ENCODE data around the gene SEL1L2. TPM values are rescaled to one million over a fixed set of nuclear protein-coding genes. Genes with fewer than 3 reads are reported as not detected.
A peak's percentile ranks its signal among the peaks of the same experiment; 100 is the strongest.

The SEL1L2 gene
- total RNA-seq, 1 donor from 2014 or later = 1.4 TPM

GRCh38 chr20:13852306-13852705, 138.1 kb downstream of the SEL1L2 start:
- Histone ChIP-seq H3K27ac (replicated peaks) (no peak overlapping the region), H3K4me3 (no peak overlapping the region), H3K4me1 (peaks cover 17% of the 10 kb centered on the region), H3K9me3 (replicated peaks) (no peaks in the 10 kb centered on the region), H3K27me3 (ENCODE audit: low read depth) (no peaks in the 10 kb centered on the region), H3K36me3 (no peaks in the 10 kb centered on the region)
- TF ChIP-seq CTCF (IDR thresholded peaks at IDR 0.05; ENCODE audit: borderline replicate concordance) = no peak
- no peak for DNase-seq
- intact Hi-C loops (cut with micrococcal nuclease) = no loop called here

DNA sequence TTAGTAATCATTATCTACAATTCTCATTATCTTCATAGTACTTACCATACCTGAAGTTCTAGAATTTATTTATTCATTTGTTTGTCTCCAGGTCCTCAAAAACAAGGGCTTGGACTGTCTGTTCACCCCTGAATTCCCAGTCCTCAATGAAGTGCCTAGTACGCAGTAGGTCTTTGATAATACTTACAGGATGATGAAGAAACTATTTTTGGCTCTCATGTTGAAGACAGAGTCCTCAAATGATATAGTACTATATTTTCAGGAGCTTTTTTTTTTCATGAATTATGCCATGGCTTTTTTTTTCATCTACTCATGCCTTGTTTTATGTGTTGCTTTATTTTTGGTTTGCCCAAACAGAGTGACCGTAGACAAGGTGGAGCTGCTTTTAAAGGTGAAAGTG, 139.1 kb downstream of the SEL1L2 start:
- peak overlapping the region; percentile 29 for H3K27ac ChIP-seq (replicated peaks)
- peaks cover 10% of the 10 kb centered on the region for H3K4me1 ChIP-seq
- H3K9me3 ChIP-seq (replicated peaks) = no peaks in the 10 kb centered on the region
- TF ChIP-seq CTCF (IDR thresholded peaks at IDR 0.05; ENCODE audit: borderline replicate concordance) = no peak
- no peak for DNase-seq
- peaks cover 3% of the 10 kb centered on the region for H3K27me3 ChIP-seq (ENCODE audit: low read depth)
- H3K36me3 ChIP-seq = no peaks in the 10 kb centered on the region
- no peak overlapping the region for H3K4me3 ChIP-seq
- intact Hi-C loops (cut with micrococcal nuclease) = no loop called here

- no peak for DNase-seq
- Histone ChIP-seq H3K36me3 (no peaks in the 10 kb centered on the region), H3K4me1 (no peaks in the 10 kb centered on the region), H3K27me3 (ENCODE audit: low read depth) (peaks cover 26% of the 10 kb centered on the region), H3K9me3 (replicated peaks) (no peaks in the 10 kb centered on the region), H3K27ac (replicated peaks) (no peak overlapping the region), H3K4me3 (no peak overlapping the region)
- intact Hi-C loops (cut with micrococcal nuclease) = no loop called here
- no peak for TF ChIP-seq CTCF (IDR thresholded peaks at IDR 0.05; ENCODE audit: borderline replicate concordance)
These were observed 146.1 kb downstream of the SEL1L2 start for GRCh38 chr20:13844296-13844695.

- no peaks in the 10 kb centered on the region for H3K9me3 ChIP-seq (replicated peaks)
- no peak overlapping the region for H3K27ac ChIP-seq (replicated peaks)
- peaks cover 30% of the 10 kb centered on the region for H3K27me3 ChIP-seq (ENCODE audit: low read depth)
- intact Hi-C loops (cut with micrococcal nuclease) = no loop called here
- H3K4me1 ChIP-seq = no peaks in the 10 kb centered on the region
- H3K36me3 ChIP-seq = no peaks in the 10 kb centered on the region
- TF ChIP-seq CTCF (IDR thresholded peaks at IDR 0.05; ENCODE audit: borderline replicate concordance) = no peak
- H3K4me3 ChIP-seq = no peak overlapping the region
- DNase-seq = no peak
These were observed 149.2 kb downstream of the SEL1L2 start for GRCh38 chr20:13841206-13841605.

DNA sequence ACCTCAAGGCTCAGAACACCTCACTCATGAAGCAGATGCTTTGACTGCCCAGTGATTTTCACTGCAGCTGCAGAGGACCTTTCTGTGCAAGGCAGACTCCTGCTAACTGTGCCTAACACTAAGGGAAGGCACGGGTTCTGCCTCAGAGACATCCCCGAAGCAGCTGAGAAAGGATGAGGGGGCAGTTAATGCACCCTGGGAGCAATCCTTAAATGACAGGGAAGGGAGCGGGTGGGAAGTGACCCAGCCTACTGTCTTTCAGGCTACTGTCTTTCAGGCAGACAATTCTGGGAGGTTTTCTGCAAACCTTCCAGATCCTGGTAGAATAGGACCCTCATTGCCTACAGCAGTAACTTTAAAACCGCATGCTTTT, 150.3 kb downstream of the SEL1L2 start:
- intact Hi-C loops (cut with micrococcal nuclease) = no loop called here
- H3K27ac ChIP-seq (replicated peaks) = no peak overlapping the region
- H3K9me3 ChIP-seq (replicated peaks) = no peaks in the 10 kb centered on the region
- no peak overlapping the region for H3K4me3 ChIP-seq
- peaks cover 30% of the 10 kb centered on the region for H3K27me3 ChIP-seq (ENCODE audit: low read depth)
- H3K4me1 ChIP-seq = no peaks in the 10 kb centered on the region
- DNase-seq = no peak
- TF ChIP-seq CTCF (IDR thresholded peaks at IDR 0.05; ENCODE audit: borderline replicate concordance) = no peak
- H3K36me3 ChIP-seq = no peaks in the 10 kb centered on the region

Measured in left ventricle myocardium inferior (tissue), 1 donor.